Measurements from ENCODE around the gene ADGRL3.

The ADGRL3 gene

GRCh38 chr4:62075521-62075920, 875.4 kb downstream of the ADGRL3 start:
- DNase-seq = no peak

GRCh38 chr4:62077406-62077805, 877.3 kb downstream of the ADGRL3 start:
- no peak for DNase-seq

GRCh38 chr4:62080431-62080830, 880.3 kb downstream of the ADGRL3 start:
- no peak for DNase-seq

- DNase-seq = no peak
Measured at GRCh38 chr4:62087706-62088105, 887.6 kb downstream of the ADGRL3 start.

GRCh38 chr4:62093735-62094134, 893.6 kb downstream of the ADGRL3 start:
- no peak for DNase-seq

- no peak for DNase-seq
Measured at GRCh38 chr4:62096881-62097280, 896.8 kb downstream of the ADGRL3 start.

- no peak for DNase-seq
Measured at GRCh38 chr4:62115216-62115615, 915.1 kb downstream of the ADGRL3 start.

- DNase-seq = no peak
Measured at GRCh38 chr4:62117886-62118285, 917.8 kb downstream of the ADGRL3 start.

- DNase-seq = no peak
Measured at GRCh38 chr4:62118558-62118957, 918.4 kb downstream of the ADGRL3 start.

- no peak for DNase-seq
Measured at GRCh38 chr4:62119195-62119594, 919.1 kb downstream of the ADGRL3 start.

- no peak for DNase-seq
Measured at GRCh38 chr4:62126064-62126732, 926.1 kb downstream of the ADGRL3 start.
